Activated T-cell treated with anti-CD3 and anti-CD28 coated beads, Interleukin-2, amount 50 U/mL, for 48 hours (primary cell): ENCODE results near the gene FHOD1.

ENCODE experiments used
- DNase-seq, 2 experiments: peaks; one replicate each; pipeline ENCODE4 v3.0.0-alpha.2; 2020

The FHOD1 gene

GRCh38 chr16:67230809-67231660 lies 16.2 kb downstream of the FHOD1 start:
- DNase-seq = no peak

- DNase-seq = no peak
Observed at GRCh38 chr16:67229906-67230808, 17.1 kb downstream of the FHOD1 start.

DNA sequence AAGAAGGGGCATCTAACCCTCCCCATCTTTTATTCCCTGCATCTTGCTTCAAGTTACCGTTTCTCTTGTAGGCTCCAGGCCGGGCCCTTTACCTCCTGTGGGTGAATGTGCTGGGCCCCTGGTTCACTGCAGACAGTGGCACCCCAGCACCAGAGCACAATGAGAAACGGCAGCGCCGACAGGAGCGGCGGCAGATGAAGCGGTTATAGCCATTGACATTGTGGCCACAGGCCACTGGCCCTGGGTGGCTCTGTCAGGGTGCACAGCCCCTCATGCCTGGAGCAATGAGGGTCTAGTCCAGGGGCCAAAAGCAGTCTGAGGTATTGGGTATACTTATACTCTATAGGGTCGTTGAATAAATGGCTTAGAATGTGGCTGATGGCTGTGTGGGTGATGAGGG lies 18.4 kb downstream of the FHOD1 start:
- DNase-seq = no peak

DNA sequence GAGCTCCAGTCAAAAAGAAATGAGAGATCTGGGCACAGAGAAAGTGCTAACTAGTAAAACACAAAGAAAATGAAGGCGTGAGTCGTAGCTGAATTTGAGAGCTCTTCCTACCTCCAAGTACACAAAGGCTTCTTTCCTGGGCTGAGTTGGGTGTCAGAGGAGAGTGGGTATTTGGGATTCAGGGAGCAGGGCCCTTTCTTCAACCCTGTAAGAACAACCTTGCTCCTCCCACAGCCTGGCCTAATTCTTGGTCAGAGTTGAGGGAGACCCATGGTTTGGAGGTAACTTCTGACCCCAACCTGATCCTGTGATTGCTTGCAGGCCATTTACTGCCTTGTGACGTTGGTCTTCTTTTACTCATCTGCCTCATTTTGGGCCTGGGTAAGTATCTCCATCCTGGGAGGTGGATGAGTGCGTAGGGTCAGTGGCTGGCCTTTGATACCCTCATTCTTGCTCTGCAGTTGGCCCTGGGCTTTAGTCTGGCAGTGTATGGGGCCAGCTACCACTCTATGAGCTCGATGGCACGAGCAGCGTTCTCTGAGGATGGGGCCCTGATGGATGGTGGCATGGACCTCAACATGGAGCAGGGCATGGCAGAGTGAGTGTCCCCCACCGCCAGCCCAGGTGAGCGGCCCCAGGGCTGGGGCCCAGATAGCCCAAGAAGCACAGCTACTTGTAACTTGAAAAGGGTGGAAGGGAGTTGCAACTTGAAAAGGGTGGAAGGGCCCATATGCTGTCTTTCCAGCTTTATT lies 19.1 kb downstream of the FHOD1 start:
- no peak for DNase-seq

DNA sequence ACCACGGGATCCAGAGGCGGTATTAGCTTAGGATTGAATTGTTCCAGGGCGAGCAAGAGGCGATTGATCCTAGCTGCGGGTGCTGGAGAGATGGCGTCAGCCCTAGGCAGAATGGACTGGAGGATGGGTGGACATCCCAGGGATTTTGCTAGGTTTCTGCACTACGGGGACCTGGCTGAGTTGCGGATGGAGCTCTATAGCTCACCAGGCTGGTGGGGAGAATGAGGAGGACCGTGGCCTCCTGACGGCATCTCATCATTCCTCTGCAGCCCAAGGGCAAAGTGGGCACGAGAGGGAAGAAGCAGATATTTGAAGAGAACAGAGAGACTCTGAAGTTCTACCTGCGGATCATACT lies 19.7 kb downstream of the FHOD1 start:
- no peak for DNase-seq

DNA sequence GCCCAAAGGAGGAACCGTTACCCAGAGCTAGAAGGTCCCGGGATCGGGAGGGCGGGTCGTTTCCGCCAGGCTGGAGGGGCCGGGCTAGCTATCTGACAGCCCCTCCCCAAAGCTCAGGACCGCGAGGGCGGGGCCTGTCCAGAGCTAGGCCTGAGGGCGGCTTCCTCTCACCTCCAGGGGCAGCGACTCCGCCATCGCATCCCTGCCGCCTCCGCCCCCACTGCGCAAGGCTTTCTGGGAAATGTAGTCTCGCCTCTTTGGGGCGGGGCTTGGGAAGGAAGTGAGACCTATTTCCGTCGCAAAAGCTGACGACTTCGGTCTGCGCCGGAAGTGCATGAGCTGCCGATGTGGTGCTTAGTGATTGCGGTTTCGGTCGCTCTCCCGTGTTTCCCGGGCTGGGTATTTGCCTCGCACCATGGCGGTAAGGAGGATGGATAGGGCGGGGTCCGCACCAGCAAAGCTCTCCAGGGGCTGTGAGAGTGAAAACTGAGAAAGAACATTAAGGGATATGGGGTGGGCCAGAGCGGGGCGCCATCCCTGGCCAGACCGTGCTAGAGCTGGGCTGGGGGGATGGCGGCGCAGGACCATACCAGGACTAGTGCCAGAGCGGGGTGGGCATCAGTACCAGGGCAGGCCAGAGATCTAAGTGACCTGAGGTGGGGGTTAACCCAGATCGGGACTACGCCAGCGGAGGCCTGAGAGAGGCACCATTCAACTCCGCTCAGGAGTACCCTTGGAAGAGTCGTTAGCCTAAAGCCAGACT lies 20.3 kb downstream of the FHOD1 start, which contains the start of gene TMEM208:
TSS of gene TMEM208 (plus strand) at position 327 of the 763 bp plus-strand sequence. CDS start at position 416, 89 bp downstream.
- DNase-seq = peak; percentile 99 to 100

GRCh38 chr16:67226295-67226803 lies 20.9 kb downstream of the FHOD1 start:
- DNase-seq = no peak

- no peak for DNase-seq
Observed at GRCh38 chr16:67223992-67224391, 23.3 kb downstream of the FHOD1 start.

DNA sequence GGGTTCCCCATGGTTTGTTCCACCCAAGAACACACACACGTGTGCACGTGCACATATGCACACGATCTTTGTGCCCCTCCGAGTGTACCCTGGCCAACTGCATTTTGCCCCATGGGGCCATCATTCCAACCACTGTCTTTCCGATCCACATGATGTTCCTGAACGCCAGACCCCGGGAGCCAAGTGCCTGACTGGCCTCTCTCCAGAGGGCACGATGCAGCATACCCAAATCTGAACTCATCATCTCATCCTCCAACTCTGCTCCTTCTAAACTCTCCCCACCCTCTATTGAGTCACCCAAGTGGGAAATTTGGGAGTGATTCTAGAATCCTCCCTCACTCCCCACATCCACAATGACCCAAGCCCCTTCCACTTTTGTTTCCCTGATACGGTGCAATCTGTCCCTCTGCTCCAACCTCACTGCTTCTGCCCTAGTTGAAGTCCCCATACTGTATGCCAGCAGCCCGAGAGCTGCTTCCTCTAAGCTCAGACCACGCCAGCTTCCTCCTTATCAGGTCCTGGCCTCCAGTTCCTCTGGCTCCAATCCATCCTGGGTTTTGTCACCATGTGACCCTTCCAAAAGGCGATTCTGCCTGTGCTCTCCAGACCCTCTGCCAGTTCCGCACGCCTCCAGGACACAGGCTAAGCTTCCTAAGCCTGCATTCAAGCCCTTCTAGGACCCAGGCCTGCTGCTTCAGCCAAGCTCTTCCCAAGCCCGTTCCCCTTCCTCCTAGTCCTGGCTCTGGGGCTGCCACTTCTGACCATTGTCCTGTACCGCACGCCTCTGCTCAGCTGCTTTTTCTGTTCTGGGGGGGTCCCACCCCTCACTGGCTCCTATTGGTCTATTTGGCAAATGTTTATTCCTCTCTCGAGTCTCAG lies 30.4 kb downstream of the FHOD1 start:
- no peak for DNase-seq

DNA sequence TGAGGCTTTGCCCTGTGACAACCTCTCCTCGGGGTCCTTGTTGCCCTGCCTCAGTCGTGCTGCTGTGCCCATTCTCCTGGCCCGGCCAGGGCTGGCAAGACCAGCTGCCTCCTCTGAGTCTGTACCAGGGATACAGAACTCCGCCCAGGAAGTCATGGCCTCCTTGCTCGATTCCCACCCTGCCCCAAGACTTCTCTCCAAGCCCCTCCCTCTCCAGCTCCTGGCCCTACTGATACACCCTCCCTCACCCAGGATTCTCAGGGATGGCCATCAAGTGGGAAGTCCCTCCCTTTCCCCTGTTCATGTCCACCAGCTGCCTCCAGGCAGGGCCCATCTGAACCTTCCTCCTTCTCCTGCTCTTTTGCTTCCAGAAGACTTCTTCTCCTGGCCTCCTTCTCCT lies 31.6 kb downstream of the FHOD1 start:
- DNase-seq = no peak

GRCh38 chr16:67213197-67214019 lies 33.9 kb downstream of the FHOD1 start:
- DNase-seq = no peak

DNA sequence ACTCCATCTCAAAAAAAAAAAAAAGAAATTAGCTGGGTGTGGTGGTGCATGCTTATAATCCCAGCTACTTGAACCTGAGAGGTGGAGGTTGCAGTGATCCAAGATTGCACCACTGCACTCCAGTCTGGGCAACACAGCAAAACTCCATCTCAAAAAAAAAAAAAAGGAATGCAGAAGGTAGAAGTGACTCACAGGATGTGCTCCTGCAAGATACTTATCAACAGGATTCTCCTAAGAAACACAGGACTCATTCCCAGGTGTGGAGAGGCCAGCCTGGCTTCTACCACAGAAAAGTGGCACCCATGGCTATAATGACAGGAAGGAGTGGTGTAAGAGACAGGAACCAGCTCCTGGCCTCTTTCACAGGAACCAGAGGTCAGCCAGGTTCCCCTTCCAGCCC lies 34.5 kb downstream of the FHOD1 start:
- no peak for DNase-seq

DNA sequence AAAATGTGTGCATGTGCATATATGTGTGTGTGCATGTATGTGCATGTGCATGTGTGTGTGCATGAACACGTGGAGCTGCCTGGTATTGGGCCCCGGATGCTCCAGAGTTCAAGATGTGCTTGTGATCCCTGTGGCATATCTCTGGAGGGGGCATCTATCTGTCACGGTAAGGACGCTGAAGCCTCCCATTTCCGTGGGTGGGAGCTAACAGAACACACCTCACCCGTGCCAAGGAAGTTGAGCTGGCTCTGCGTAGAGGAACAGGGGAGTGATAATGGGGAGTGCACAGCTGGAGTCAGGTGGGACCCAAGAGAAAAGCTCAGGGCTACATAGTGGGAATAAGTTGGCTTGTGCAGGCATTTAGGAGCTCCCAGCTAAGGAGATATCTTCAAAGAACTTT lies 35.6 kb downstream of the FHOD1 start:
- DNase-seq = no peak

GRCh38 chr16:67210069-67210937 lies 37.0 kb downstream of the FHOD1 start:
- DNase-seq = no peak

GRCh38 chr16:67209565-67209964 lies 37.7 kb downstream of the FHOD1 start:
- no peak for DNase-seq

- no peak for DNase-seq
Observed at GRCh38 chr16:67208154-67208896, 39.0 kb downstream of the FHOD1 start.

DNA sequence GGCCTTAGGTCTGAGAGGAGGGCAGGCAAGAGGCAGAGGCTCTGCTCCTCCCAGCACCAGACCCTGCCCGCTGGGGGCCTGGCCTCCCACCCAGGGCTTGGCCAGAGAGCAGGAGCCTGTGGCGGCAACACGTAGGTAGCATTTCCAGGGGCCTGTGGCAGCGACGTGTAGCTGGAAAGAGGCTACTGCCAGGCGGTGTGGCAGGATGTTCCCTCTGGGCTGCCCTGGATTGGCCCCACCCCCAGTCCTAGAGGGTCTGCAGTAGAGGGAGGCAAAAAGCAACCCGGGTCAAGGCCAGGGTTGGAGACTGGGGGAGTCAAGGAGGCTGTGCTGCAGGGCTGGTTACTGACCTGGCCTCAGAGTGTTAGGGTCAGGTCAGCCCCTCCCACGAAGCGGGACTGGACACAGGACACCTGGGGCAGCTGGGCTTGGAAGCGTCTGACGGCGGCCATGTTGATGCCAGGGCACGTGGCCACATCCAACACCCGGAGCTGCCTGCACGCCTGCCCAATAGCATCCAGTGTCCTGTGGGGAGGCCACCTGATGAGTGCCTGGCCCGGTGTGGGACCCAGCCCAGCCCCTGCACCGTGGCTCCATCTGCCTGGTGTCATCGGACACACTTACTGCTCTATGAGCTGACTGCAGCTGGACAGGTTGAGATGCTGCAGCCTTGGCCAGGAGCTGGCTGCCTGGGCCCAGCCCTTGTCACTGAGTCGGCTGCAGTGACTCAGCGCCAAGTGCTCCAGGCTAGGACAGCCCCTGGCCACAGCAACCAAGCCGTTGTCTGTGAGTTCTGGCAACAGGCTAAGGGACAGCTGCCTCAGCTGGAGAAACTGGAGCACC lies 39.8 kb downstream of the FHOD1 start:
- DNase-seq = no peak
